Hematopoietic multipotent progenitor cell treated with erythropoietin and hydrocortisone succinate and interleukin-3 and kit ligand, for 17 days (in vitro differentiated cells): ENCODE measurements around the gene DNAJC25.
"Not testable (repeated sequence)": the region's sequence is repeated elsewhere in the genome, so short reads cannot be mapped to it uniquely, and the experiment has no call there.

Experiments used
- DNase-seq: peaks from one replicate; pipeline ENCODE4 v3.0.0-alpha.2; 2015; ENCODE audit warnings: low spot score

The DNAJC25 gene

GRCh38 chr9:111631214-111631971, at the start of gene DNAJC25:
DNAJC25 (plus strand) TSS chr9:111631334; CDS start chr9:111631408, 74 bp downstream.
- DNase-seq, result peak; percentile 93

DNA sequence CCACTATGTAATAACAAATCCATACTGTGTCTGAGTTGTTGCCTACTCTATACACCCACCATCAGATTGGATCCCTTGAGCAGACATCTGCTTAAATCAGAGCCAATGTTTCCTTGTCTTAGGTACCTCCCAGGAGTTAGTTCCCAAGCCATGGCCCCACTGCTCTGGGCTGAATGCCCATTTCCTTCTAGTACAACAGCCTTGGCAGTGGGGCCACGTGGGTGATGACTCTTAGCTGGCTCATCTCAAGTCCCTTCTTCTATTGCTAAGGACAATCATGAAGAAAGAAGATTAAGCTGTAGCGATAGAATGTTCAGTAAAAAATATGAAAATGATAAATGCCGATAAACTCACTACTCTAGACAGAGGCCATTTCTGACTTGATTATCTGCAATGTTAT, 48.2 kb upstream of the DNAJC25 start:
- no peak for DNase-seq

- DNase-seq, result no peak
These were observed 44.8 kb upstream of the DNAJC25 start for GRCh38 chr9:111586378-111586777.

- DNase-seq, result no peak
These were observed 42.3 kb upstream of the DNAJC25 start for GRCh38 chr9:111588846-111589245.

DNA sequence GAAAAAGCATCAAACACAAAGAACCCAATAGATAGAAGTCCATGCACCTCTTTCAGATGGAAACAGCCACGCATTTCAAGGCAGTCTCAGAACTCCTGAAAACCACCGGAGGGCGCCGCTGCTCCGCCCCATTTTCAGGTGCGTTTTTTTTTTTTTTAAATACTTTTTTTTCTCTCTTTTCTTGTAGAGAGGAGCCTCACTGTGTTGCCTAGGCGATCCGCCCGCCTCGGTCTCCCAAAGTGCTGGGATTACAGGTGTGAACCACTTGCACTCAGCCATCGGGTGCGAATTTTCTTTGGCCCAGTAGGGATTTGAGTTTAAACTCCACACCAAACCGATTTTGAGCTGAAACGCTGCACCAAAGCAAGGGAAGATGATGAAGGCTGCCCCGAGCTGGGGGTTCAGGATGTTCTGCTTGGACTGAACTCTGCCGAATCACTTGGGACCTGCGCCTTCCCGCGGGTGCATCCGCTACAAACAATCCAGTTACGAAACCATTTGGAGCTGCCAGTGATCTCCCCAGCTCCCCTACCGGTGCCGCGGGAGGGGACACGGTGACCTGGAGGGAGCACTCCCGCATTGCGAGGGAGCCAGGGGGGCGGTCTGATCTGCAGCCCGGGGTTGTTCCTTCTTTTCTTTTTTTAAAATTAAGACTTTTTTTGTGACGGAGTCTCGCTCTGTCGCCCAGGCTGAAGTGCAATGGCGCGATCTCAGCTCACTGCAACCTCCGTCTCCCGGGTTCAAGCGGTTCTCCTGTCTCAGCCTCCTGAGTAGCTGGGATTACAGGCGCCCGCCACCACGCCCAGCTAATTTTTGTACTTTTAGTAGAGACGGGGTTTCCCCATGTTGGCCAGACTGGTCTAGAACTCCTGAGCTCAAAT, 33.0 kb upstream of the DNAJC25 start:
- DNase-seq, result peak; percentile 46

- DNase-seq, result no peak
These were observed 32.4 kb upstream of the DNAJC25 start for GRCh38 chr9:111598733-111599091.

GRCh38 chr9:111599092-111599954, 31.8 kb upstream of the DNAJC25 start, which contains the start of gene PTGR1:
PTGR1 (minus strand) TSS chr9:111599647; CDS start chr9:111597422, 2,225 bp downstream.
- no peak for DNase-seq

GRCh38 chr9:111599955-111600343, 31.2 kb upstream of the DNAJC25 start:
- no peak for DNase-seq

DNA sequence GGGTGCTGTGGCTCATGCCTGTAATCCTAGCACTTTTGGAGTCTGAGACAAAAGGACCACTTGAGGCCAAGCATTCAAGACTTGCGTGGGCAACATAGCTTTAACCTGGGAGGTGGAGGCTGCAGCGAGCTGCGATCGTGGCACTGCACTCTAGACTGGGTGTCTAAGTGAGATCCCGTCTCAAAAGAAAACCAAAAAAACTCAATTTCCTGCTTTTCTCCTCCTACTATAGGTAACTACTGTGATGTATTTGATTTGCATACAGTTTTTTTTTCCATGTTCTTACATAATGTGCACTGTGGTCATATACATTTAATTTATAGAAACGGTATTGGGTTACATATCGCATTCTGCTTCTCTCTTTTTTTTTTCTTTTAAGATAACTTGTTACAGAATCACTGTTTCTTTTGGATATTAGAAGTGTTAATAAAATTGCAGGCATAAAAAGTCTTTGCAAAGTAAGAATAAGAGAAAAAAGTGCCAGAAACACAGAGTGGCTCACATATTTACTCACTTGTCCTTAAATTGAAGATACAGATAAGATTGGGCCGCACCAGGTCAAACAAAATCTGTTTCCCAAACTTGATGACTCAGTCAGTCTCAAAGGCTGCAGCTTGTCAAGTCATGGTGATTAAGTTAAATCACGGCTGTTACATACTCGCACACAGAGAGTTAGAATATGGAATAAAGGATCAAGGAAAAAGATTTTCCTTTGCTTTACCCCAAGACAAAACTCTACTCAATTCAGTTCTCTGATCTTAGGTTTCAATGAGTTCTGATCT, 29.7 kb upstream of the DNAJC25 start:
- no peak for DNase-seq

DNA sequence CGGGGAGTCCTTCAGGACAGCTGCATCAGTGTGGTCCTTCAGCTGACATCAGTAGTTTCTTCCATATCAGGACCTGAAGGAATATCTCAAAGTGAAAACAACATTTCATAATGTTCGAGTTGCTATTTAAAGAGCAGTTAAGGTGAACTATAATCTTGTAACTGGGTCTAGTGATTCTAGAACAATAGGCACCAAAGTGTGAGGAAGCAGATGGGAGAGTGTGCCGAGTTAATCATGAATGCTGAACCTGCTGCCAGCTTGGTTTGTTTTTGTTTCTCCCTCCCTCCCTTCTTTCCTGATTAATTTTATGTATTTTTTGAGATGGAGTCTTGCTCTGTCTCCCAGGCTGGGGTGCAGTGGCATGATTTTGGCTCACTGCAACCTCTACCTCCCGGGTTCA, 28.1 kb upstream of the DNAJC25 start:
- no peak for DNase-seq

- DNase-seq, result no peak
These were observed 27.0 kb upstream of the DNAJC25 start for GRCh38 chr9:111604054-111604615.

GRCh38 chr9:111605041-111605559, 26.0 kb upstream of the DNAJC25 start:
- no peak for DNase-seq

GRCh38 chr9:111610149-111610548, 21.0 kb upstream of the DNAJC25 start:
- DNase-seq, result no peak

- no peak for DNase-seq
These were observed 20.3 kb upstream of the DNAJC25 start for GRCh38 chr9:111610845-111611244.

- no peak for DNase-seq
These were observed 17.6 kb upstream of the DNAJC25 start for GRCh38 chr9:111613436-111614040.

- DNase-seq, result no peak
These were observed 15.2 kb upstream of the DNAJC25 start for GRCh38 chr9:111615928-111616327.

GRCh38 chr9:111617349-111617748, 13.8 kb upstream of the DNAJC25 start:
- DNase-seq, result not testable (repeated sequence)

GRCh38 chr9:111621895-111622480, 9.1 kb upstream of the DNAJC25 start:
- DNase-seq, result no peak

GRCh38 chr9:111622626-111623025, 8.5 kb upstream of the DNAJC25 start:
- DNase-seq, result no peak
